Esophagus squamous epithelium (tissue), 4 donors: ENCODE measurements around the gene MTERF4.

Experiments used
- POLR2A ChIP-seq, 4 donors: fragments of 450-650 bp; IDR thresholded peaks; one replicate each; pipeline ENCODE4 v1.6.1; 2017; ENCODE audit warnings: antibody characterized with exemption in 4 of 4, mild to moderate bottlenecking in 4 of 4, moderate library complexity in 3 of 4
- TF ChIP-seq, protein P1 (sequence below), 6 experiments: fragments of 450-650 bp in 4 of 6; fragments of 200-600 bp in 2 of 6; sonication (generic) in 2 of 6; IDR thresholded peaks; one replicate each; pipeline ENCODE4 v1.5.1; 2016 to 2019; ENCODE audit warnings: antibody characterized with exemption in 6 of 6, mild to moderate bottlenecking in 4 of 6, moderate library complexity in 4 of 6

GRCh38 chr2:241047253-241048010, 54.7 kb downstream of the MTERF4 start:
- TF ChIP-seq, protein P1, sequence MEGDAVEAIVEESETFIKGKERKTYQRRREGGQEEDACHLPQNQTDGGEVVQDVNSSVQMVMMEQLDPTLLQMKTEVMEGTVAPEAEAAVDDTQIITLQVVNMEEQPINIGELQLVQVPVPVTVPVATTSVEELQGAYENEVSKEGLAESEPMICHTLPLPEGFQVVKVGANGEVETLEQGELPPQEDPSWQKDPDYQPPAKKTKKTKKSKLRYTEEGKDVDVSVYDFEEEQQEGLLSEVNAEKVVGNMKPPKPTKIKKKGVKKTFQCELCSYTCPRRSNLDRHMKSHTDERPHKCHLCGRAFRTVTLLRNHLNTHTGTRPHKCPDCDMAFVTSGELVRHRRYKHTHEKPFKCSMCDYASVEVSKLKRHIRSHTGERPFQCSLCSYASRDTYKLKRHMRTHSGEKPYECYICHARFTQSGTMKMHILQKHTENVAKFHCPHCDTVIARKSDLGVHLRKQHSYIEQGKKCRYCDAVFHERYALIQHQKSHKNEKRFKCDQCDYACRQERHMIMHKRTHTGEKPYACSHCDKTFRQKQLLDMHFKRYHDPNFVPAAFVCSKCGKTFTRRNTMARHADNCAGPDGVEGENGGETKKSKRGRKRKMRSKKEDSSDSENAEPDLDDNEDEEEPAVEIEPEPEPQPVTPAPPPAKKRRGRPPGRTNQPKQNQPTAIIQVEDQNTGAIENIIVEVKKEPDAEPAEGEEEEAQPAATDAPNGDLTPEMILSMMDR (IDR thresholded peaks at IDR 0.05), result no peak
- TF ChIP-seq POLR2A (IDR thresholded peaks at IDR 0.05), result no peak
